Pons (tissue), 1 donor: ENCODE data around the gene ZFP91.
"Not testable (repeated sequence)": the region's sequence is repeated elsewhere in the genome, so short reads cannot be mapped to it uniquely, and the experiment has no call there.

ENCODE experiments used
- DNase-seq: peaks from one replicate; pipeline ENCODE4 v3.0.0-alpha.2; 2016; ENCODE audit warnings: low spot score

ZFP91 gene

GRCh38 chr11:58578635-58579191, at the start of gene ZFP91:
TSS of gene ZFP91 (plus strand) at chr11:58579063. CDS start at chr11:58579282, 219 bp downstream.
- peak; percentile 98 for DNase-seq

GRCh38 chr11:58530236-58530635, 48.6 kb upstream of the ZFP91 start:
- no peak for DNase-seq

- no peak for DNase-seq
Observed at GRCh38 chr11:58531865-58532341, 47.0 kb upstream of the ZFP91 start.

- no peak for DNase-seq
Observed at GRCh38 chr11:58546841-58547240, 32.0 kb upstream of the ZFP91 start.

- no peak for DNase-seq
Observed at GRCh38 chr11:58549644-58550043, 29.2 kb upstream of the ZFP91 start.

- DNase-seq, result no peak
Observed at GRCh38 chr11:58560842-58561241, 18.0 kb upstream of the ZFP91 start.

- DNase-seq, result peak; percentile 53
Observed at GRCh38 chr11:58561394-58562098, 17.3 kb upstream of the ZFP91 start.

- no peak for DNase-seq
Observed at GRCh38 chr11:58562375-58562800, 16.5 kb upstream of the ZFP91 start.

- DNase-seq, result no peak
Observed at GRCh38 chr11:58564231-58564630, 14.6 kb upstream of the ZFP91 start.

GRCh38 chr11:58567889-58568512, 10.9 kb upstream of the ZFP91 start:
- peak; percentile 67 for DNase-seq

GRCh38 chr11:58572906-58573305, 6.0 kb upstream of the ZFP91 start:
- DNase-seq, result not testable (repeated sequence)

GRCh38 chr11:58573451-58574104, 5.3 kb upstream of the ZFP91 start:
- DNase-seq, result peak; percentile 33

- no peak for DNase-seq
Observed at GRCh38 chr11:58574881-58575280, 4.0 kb upstream of the ZFP91 start.

- peak; percentile 91 for DNase-seq
Observed at GRCh38 chr11:58575377-58576020, 3.4 kb upstream of the ZFP91 start, which contains the start of gene LPXN. TSS of gene LPXN (minus strand) at chr11:58575856. CDS start at chr11:58575772, 84 bp downstream.

- DNase-seq, result peak; percentile 75
Observed at GRCh38 chr11:58576887-58577471, 1.9 kb upstream of the ZFP91 start.

- no peak for DNase-seq
Observed at GRCh38 chr11:58577555-58578135, 1.2 kb upstream of the ZFP91 start.

GRCh38 chr11:58578136-58578634, 678 bp upstream of the ZFP91 start:
- DNase-seq, result peak; percentile 99

- DNase-seq, result peak; percentile 91
Observed at GRCh38 chr11:58579192-58580129, 598 bp downstream of the ZFP91 start.

GRCh38 chr11:58580311-58580710, 1.4 kb downstream of the ZFP91 start:
- peak; percentile 20 for DNase-seq

GRCh38 chr11:58582437-58582836, 3.6 kb downstream of the ZFP91 start:
- no peak for DNase-seq
